ENCODE measurements around the gene CYP2E1. TPM values are rescaled to one million over a fixed set of nuclear protein-coding genes. Genes with fewer than 3 reads are reported as not detected.

The CYP2E1 gene
- total RNA-seq, 1 experiment from 2014 or later: 1.0 TPM

DNA sequence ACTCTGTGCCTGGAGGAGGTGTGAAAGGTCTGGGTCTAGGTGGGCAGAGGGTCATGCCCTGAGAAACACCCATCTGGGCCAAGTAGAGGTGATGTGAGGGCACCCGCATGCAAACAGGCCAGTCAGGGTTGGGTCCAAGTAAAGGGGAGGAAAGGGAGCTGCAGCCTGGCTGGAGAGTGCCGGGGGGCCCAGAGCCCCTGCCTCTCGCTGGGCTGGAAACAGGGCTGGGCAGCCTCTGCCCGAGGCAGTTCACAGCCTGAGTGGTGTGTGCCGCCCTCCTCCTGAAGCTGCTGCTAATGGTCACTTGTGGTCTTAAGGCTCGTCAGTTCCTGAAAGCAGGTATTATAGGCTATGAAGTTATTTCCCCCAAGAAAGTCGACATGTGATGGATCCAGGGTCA, 7.3 kb downstream of the CYP2E1 start:
- H3K27ac Mint-ChIP-seq: no peak overlapping the region
- DNase-seq (ENCODE audit: low spot score) (no peak), ATAC-seq (no peak)
- H3K9me3 Mint-ChIP-seq: peaks cover 78% of the 10 kb centered on the region
- POLR2A ChIA-PET: no interaction called here
- H3K4me1 Mint-ChIP-seq: no peaks in the 10 kb centered on the region
- H3K4me3 Mint-ChIP-seq: no peak overlapping the region
- TF ChIP-seq ELF4 (CRISPR knock-in tag; IDR thresholded peaks at IDR 0.05; ENCODE audit: low read depth): no peak
- TF ChIP-seq, protein P1, sequence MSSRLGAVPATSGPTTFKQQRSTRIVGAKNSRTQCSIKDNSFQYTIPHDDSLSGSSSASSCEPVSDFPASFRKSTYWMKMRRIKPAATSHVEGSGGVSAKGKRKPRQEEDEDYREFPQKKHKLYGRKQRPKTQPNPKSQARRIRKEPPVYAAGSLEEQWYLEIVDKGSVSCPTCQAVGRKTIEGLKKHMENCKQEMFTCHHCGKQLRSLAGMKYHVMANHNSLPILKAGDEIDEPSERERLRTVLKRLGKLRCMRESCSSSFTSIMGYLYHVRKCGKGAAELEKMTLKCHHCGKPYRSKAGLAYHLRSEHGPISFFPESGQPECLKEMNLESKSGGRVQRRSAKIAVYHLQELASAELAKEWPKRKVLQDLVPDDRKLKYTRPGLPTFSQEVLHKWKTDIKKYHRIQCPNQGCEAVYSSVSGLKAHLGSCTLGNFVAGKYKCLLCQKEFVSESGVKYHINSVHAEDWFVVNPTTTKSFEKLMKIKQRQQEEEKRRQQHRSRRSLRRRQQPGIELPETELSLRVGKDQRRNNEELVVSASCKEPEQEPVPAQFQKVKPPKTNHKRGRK (CRISPR knock-in tag; IDR thresholded peaks at IDR 0.05; ENCODE audit: borderline replicate concordance): no peak
- no peak for TF ChIP-seq ZNF138 (CRISPR knock-in tag; conservative IDR thresholded peaks at IDR 0.05)
- TF ChIP-seq, protein P2, sequence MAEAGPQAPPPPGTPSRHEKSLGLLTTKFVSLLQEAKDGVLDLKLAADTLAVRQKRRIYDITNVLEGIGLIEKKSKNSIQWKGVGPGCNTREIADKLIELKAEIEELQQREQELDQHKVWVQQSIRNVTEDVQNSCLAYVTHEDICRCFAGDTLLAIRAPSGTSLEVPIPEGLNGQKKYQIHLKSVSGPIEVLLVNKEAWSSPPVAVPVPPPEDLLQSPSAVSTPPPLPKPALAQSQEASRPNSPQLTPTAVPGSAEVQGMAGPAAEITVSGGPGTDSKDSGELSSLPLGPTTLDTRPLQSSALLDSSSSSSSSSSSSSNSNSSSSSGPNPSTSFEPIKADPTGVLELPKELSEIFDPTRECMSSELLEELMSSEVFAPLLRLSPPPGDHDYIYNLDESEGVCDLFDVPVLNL (CRISPR knock-in tag; IDR thresholded peaks at IDR 0.05; ENCODE audit: borderline replicate concordance, low read depth): no peak
- no peak for TF ChIP-seq GRHL2 (CRISPR knock-in tag; IDR thresholded peaks at IDR 0.05; ENCODE audit: insufficient replicate concordance, severe bottlenecking)
- TF ChIP-seq TEAD1 (CRISPR knock-in tag; IDR thresholded peaks at IDR 0.05): no peak
- TF ChIP-seq, protein P3, sequence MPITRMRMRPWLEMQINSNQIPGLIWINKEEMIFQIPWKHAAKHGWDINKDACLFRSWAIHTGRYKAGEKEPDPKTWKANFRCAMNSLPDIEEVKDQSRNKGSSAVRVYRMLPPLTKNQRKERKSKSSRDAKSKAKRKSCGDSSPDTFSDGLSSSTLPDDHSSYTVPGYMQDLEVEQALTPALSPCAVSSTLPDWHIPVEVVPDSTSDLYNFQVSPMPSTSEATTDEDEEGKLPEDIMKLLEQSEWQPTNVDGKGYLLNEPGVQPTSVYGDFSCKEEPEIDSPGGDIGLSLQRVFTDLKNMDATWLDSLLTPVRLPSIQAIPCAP (CRISPR knock-in tag; IDR thresholded peaks at IDR 0.05): no peak
- no peak for TF ChIP-seq SP1 (CRISPR knock-in tag; conservative IDR thresholded peaks at IDR 0.05)
- peaks cover 65% of the 10 kb centered on the region for H3K36me3 Mint-ChIP-seq
- H3K27me3 Mint-ChIP-seq (ENCODE audit: low read depth): peaks cover 9% of the 10 kb centered on the region
- CTCF ChIA-PET: no interaction called here

DNA sequence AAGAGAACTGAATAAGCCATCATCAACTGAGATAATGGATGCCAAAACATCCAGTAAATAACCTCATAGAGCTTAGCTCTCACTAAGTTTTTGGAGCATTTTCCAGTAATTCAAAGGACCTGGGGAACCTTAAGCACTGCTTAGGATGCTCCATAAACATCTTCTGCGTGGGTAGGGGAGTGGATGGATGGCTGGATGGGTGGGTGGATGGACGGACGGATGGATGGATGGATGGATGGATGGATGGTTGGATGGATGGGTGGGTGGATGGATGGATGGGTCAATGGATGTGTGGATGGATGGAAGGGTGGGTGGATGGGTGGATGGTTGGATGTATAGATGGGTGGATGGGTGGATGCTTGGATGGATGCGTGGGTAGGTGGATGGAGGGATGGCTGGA, 9.0 kb downstream of the CYP2E1 start:
- H3K36me3 Mint-ChIP-seq: peaks cover 63% of the 10 kb centered on the region
- peaks cover 9% of the 10 kb centered on the region for H3K27me3 Mint-ChIP-seq (ENCODE audit: low read depth)
- ATAC-seq (no peak), DNase-seq (ENCODE audit: low spot score) (no peak)
- no peak overlapping the region for H3K4me3 Mint-ChIP-seq
- CTCF ChIA-PET: no interaction called here
- H3K27ac Mint-ChIP-seq: no peak overlapping the region
- no peaks in the 10 kb centered on the region for H3K4me1 Mint-ChIP-seq
- H3K9me3 Mint-ChIP-seq: peaks cover 79% of the 10 kb centered on the region
- POLR2A ChIA-PET: no interaction called here
- TF ChIP-seq, protein P4, sequence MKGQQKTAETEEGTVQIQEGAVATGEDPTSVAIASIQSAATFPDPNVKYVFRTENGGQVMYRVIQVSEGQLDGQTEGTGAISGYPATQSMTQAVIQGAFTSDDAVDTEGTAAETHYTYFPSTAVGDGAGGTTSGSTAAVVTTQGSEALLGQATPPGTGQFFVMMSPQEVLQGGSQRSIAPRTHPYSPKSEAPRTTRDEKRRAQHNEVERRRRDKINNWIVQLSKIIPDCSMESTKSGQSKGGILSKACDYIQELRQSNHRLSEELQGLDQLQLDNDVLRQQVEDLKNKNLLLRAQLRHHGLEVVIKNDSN (CRISPR knock-in tag; IDR thresholded peaks at IDR 0.05): no peak
- TF ChIP-seq TCF7 (CRISPR knock-in tag; IDR thresholded peaks at IDR 0.05; ENCODE audit: low read depth) (no peak), SP1 (CRISPR knock-in tag; conservative IDR thresholded peaks at IDR 0.05) (no peak), FOXJ3 (CRISPR knock-in tag; IDR thresholded peaks at IDR 0.05; ENCODE audit: borderline replicate concordance) (no peak), NFYB (CRISPR knock-in tag; conservative IDR thresholded peaks at IDR 0.05; ENCODE audit: low read depth) (no peak), JAZF1 (CRISPR knock-in tag; IDR thresholded peaks at IDR 0.05) (no peak), GTF2I (CRISPR knock-in tag; conservative IDR thresholded peaks at IDR 0.05) (no peak), TP53 (CRISPR knock-in tag; IDR thresholded peaks at IDR 0.05) (no peak), TEAD1 (CRISPR knock-in tag; IDR thresholded peaks at IDR 0.05) (no peak)
- TF ChIP-seq, protein P2 (CRISPR knock-in tag; IDR thresholded peaks at IDR 0.05; ENCODE audit: borderline replicate concordance, low read depth): no peak
- TF ChIP-seq, protein P5, sequence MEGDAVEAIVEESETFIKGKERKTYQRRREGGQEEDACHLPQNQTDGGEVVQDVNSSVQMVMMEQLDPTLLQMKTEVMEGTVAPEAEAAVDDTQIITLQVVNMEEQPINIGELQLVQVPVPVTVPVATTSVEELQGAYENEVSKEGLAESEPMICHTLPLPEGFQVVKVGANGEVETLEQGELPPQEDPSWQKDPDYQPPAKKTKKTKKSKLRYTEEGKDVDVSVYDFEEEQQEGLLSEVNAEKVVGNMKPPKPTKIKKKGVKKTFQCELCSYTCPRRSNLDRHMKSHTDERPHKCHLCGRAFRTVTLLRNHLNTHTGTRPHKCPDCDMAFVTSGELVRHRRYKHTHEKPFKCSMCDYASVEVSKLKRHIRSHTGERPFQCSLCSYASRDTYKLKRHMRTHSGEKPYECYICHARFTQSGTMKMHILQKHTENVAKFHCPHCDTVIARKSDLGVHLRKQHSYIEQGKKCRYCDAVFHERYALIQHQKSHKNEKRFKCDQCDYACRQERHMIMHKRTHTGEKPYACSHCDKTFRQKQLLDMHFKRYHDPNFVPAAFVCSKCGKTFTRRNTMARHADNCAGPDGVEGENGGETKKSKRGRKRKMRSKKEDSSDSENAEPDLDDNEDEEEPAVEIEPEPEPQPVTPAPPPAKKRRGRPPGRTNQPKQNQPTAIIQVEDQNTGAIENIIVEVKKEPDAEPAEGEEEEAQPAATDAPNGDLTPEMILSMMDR (IDR thresholded peaks at IDR 0.05): no peak
- TF ChIP-seq, protein P6, sequence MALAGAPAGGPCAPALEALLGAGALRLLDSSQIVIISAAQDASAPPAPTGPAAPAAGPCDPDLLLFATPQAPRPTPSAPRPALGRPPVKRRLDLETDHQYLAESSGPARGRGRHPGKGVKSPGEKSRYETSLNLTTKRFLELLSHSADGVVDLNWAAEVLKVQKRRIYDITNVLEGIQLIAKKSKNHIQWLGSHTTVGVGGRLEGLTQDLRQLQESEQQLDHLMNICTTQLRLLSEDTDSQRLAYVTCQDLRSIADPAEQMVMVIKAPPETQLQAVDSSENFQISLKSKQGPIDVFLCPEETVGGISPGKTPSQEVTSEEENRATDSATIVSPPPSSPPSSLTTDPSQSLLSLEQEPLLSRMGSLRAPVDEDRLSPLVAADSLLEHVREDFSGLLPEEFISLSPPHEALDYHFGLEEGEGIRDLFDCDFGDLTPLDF (CRISPR knock-in tag; IDR thresholded peaks at IDR 0.05): no peak
- TF ChIP-seq, protein P7, sequence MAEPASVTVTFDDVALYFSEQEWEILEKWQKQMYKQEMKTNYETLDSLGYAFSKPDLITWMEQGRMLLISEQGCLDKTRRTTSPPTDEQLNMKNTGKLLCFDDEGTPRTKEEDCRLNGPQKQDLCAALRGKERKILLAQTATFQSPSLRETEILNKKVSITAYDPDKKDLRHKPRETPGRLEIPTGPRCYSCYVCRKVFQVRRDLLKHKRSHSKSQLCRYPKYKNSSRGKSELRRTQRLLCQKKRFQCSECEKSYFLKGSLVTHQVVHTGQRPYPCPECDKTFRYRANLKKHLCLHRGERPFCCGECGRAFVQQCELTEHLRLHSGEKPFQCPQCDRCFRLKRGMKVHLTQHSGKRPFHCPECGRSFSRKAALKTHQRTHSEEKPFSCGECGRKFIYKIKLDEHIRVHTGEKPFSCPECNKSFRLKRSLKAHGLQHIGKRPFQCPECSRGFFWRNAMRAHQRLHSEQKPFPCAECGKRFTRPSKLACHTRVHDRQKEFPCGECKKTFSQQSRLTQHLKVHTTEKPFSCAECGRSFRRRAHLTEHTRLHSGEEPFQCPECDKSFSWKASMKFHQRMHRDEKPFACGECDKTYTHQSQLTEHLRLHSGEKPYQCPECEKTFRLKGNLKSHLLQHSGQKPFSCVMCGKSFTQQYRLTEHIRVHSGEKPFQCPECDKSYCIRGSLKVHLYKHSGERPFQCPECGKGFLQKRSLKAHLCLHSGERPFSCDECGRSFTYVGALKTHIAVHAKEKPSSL (CRISPR knock-in tag; conservative IDR thresholded peaks at IDR 0.05): no peak
- TF ChIP-seq, protein P8, sequence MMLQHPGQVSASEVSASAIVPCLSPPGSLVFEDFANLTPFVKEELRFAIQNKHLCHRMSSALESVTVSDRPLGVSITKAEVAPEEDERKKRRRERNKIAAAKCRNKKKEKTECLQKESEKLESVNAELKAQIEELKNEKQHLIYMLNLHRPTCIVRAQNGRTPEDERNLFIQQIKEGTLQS (CRISPR knock-in tag; conservative IDR thresholded peaks at IDR 0.05): no peak
- TF ChIP-seq, protein P9, sequence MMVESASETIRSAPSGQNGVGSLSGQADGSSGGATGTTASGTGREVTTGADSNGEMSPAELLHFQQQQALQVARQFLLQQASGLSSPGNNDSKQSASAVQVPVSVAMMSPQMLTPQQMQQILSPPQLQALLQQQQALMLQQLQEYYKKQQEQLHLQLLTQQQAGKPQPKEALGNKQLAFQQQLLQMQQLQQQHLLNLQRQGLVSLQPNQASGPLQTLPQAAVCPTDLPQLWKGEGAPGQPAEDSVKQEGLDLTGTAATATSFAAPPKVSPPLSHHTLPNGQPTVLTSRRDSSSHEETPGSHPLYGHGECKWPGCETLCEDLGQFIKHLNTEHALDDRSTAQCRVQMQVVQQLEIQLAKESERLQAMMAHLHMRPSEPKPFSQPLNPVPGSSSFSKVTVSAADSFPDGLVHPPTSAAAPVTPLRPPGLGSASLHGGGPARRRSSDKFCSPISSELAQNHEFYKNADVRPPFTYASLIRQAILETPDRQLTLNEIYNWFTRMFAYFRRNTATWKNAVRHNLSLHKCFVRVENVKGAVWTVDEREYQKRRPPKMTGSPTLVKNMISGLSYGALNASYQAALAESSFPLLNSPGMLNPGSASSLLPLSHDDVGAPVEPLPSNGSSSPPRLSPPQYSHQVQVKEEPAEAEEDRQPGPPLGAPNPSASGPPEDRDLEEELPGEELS (CRISPR knock-in tag; IDR thresholded peaks at IDR 0.05): no peak
- TF ChIP-seq, protein P10, sequence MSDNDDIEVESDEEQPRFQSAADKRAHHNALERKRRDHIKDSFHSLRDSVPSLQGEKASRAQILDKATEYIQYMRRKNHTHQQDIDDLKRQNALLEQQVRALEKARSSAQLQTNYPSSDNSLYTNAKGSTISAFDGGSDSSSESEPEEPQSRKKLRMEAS (CRISPR knock-in tag; IDR thresholded peaks at IDR 0.05): no peak

Data from WTC11 (cell line).